ENCODE results near the gene KRTAP5-10. TPM values are rescaled to one million over a fixed set of nuclear protein-coding genes. Genes with fewer than 3 reads are reported as not detected.

KRTAP5-10 gene
- total RNA-seq, result under 1 TPM in 1 of 9 donors, not detected in 8; 0.06 TPM
- under 1 TPM in 2 of 3 donors, not detected in 1; 0.27 to 0.48 TPM for polyA plus RNA-seq
- long read RNA-seq, donor 1, result 0 reads
- long read RNA-seq, donor 2, result 0 reads
- long read RNA-seq, donor 3, result 0 reads
- long read RNA-seq, donor 4, result 0 reads
- long read RNA-seq, donor 5, result 0 reads
- long read RNA-seq, donor 6, result 0 reads
- long read RNA-seq, donor 7, result 0 reads
- long read RNA-seq, donor 8, result 0 reads
- long read RNA-seq, donor 9, result 0 reads
- long read RNA-seq, donor 10, result 0 reads

- H3K4me3 ChIP-seq, result no peak within 1 kb of the TSS
- no peak within 1 kb of the TSS for H3K27ac ChIP-seq
- peaks cover 5% of the 10 kb centered on the region for H3K27me3 ChIP-seq
- no peak for DNase-seq
- TF ChIP-seq CTCF (IDR thresholded peaks at IDR 0.05), result no peak
- no peak for TF ChIP-seq POLR2A (IDR thresholded peaks at IDR 0.05)
- 51 to 71% (median 58%) methylated on average over 2 to 5 of the region's 5 CpGs for WGBS, 4 donors
- intact Hi-C loops (cut with DNase I), result no loop called here
- H3K4me1 ChIP-seq (replicated peaks in 1 of 2), result no peaks in the 10 kb centered on the region
- H3K9me3 ChIP-seq (replicated peaks in 1 of 3), result no peaks in the 10 kb centered on the region
- no peaks in the 10 kb centered on the region for H3K36me3 ChIP-seq (replicated peaks in 1 of 2)
Observed at GRCh38 chr11:71565263-71565662, at the start of gene KRTAP5-10. Gene KRTAP5-10, plus strand, starts transcription at chr11:71565563. Its CDS starts 25 bp downstream, at chr11:71565588.

GRCh38 chr11:71518506-71519471 lies 46.6 kb upstream of the KRTAP5-10 start:
- H3K27me3 ChIP-seq, result no peaks in the 10 kb centered on the region
- no peaks in the 10 kb centered on the region for H3K36me3 ChIP-seq (replicated peaks in 1 of 2)
- no peak overlapping the region for H3K27ac ChIP-seq
- no peak for TF ChIP-seq POLR2A (IDR thresholded peaks at IDR 0.05)
- TF ChIP-seq CTCF (IDR thresholded peaks at IDR 0.05), result no peak
- intact Hi-C loops (cut with DNase I), result no loop called here
- H3K4me3 ChIP-seq, result no peak overlapping the region
- 85 to 98% (median 94%) methylated on average over 14 to 55 of the region's 55 CpGs for WGBS, 4 donors
- H3K9me3 ChIP-seq (replicated peaks in 1 of 3), result no peaks in the 10 kb centered on the region
- H3K4me1 ChIP-seq (replicated peaks in 1 of 2), result no peaks in the 10 kb centered on the region
- DNase-seq, result peak in 1 of 7 donors; percentile 15

- Histone ChIP-seq H3K27ac (no peak overlapping the region), H3K4me3 (no peak overlapping the region), H3K4me1 (replicated peaks in 1 of 2) (no peaks in the 10 kb centered on the region), H3K36me3 (replicated peaks in 1 of 2) (no peaks in the 10 kb centered on the region), H3K9me3 (replicated peaks in 1 of 3) (no peaks in the 10 kb centered on the region), H3K27me3 (no peaks in the 10 kb centered on the region)
- DNase-seq, result no peak
- intact Hi-C loops (cut with DNase I), result no loop called here
- no peak for TF ChIP-seq CTCF (IDR thresholded peaks at IDR 0.05)
- no peak for TF ChIP-seq POLR2A (IDR thresholded peaks at IDR 0.05)
- WGBS, 4 donors, result 74 to 80% (median 76%) methylated on average over 10 of the region's 10 CpGs
Observed at GRCh38 chr11:71519546-71519945, 45.8 kb upstream of the KRTAP5-10 start.

- H3K9me3 ChIP-seq (replicated peaks in 1 of 3), result no peaks in the 10 kb centered on the region
- DNase-seq, result no peak
- no peaks in the 10 kb centered on the region for H3K27me3 ChIP-seq
- 62 to 82% (median 78%) methylated on average over 3 of the region's 3 CpGs for WGBS, 4 donors
- TF ChIP-seq CTCF (IDR thresholded peaks at IDR 0.05), result no peak
- no peak for TF ChIP-seq POLR2A (IDR thresholded peaks at IDR 0.05)
- H3K36me3 ChIP-seq (replicated peaks in 1 of 2), result no peaks in the 10 kb centered on the region
- no peak overlapping the region for H3K4me3 ChIP-seq
- intact Hi-C loops (cut with DNase I), result no loop called here
- no peaks in the 10 kb centered on the region for H3K4me1 ChIP-seq (replicated peaks in 1 of 2)
- no peak overlapping the region for H3K27ac ChIP-seq
Observed at GRCh38 chr11:71525188-71525937, 40.0 kb upstream of the KRTAP5-10 start.
